HEK293 (cell line): ENCODE results near the gene KLF13.

Experiments used
- CTCF ChIA-PET: fragments of 350-600 bp; formaldehyde crosslinking; extraction: SDS; loops from one replicate; lab custom pipeline; 2021; ENCODE audit warnings: antibody characterized with exemption; lab: Yijun Ruan, JAX
- POLR2A ChIA-PET: fragments of 300-600 bp; formaldehyde crosslinking; extraction: SDS; loops from one replicate; lab custom pipeline; 2020; ENCODE audit warnings: antibody characterized with exemption, inconsistent platforms; lab: Yijun Ruan, JAX
- H3K27ac ChIP-seq: fragments of 200-500 bp; sonication (Bioruptor generic); 2 replicates; pipeline ENCODE4 v1.5.1; 2014; ENCODE audit warnings: low read depth, low read length, control low read depth, inconsistent platforms; ENCODE audit errors: extremely low read depth
- H3K36me3 ChIP-seq, 2 experiments: fragments of 200-500 bp in 1 of 2; sonication (Bioruptor generic) in 1 of 2; 1 replicate in 1 of 2; 2 replicates in 1 of 2; pipeline ENCODE4 v1.5.1; 2014 to 2017; ENCODE audit warnings: inconsistent platforms in 2 of 2, low read length in 2 of 2; ENCODE audit not compliant: control insufficient read depth in 2 of 2, insufficient read depth in 1 of 2
- H3K4me1 ChIP-seq: fragments of 200-500 bp; sonication (Bioruptor generic); 2 replicates; pipeline ENCODE4 v1.5.1; 2014; ENCODE audit warnings: mild to moderate bottlenecking, low read length, inconsistent platforms; ENCODE audit not compliant: control insufficient read depth, insufficient read depth
- H3K4me3 ChIP-seq: 2 replicates; pipeline ENCODE4 v1.5.1; 2011; ENCODE audit warnings: low read depth, mild to moderate bottlenecking, control low read depth, low read length, moderate library complexity
- H3K9me3 ChIP-seq: fragments of 200-500 bp; sonication (Bioruptor generic); 2 replicates; pipeline ENCODE4 v1.5.1; 2014; ENCODE audit warnings: low read depth, low read length, inconsistent platforms; ENCODE audit not compliant: control insufficient read depth, insufficient read depth
- AEBP2 ChIP-seq: fragments of 450-650 bp; formaldehyde crosslinking; IDR thresholded peaks from 2 replicates; pipeline ENCODE4 v1.5.1; 2016; ENCODE audit warnings: missing biosample characterization, missing genetic modification characterization, borderline replicate concordance
- GFI1B ChIP-seq: fragments of 450-650 bp; formaldehyde crosslinking; IDR thresholded peaks from 2 replicates; pipeline ENCODE4 v1.5.1; 2016; ENCODE audit warnings: missing biosample characterization, missing genetic modification characterization
- MZF1 ChIP-seq: fragments of 450-650 bp; formaldehyde crosslinking; IDR thresholded peaks from 2 replicates; pipeline ENCODE4 v1.5.1; 2017; ENCODE audit warnings: missing biosample characterization, missing genetic modification characterization, borderline replicate concordance
- PBX3 ChIP-seq: sonication (generic); formaldehyde crosslinking; IDR thresholded peaks from 2 replicates; pipeline ENCODE4 v1.8.1; 2022; ENCODE audit warnings: mild to moderate bottlenecking, moderate library complexity, missing genetic modification reagents
- PRDM1 ChIP-seq: fragments of 450-650 bp; formaldehyde crosslinking; IDR thresholded peaks from 2 replicates; pipeline ENCODE4; 2016; ENCODE audit warnings: missing biosample characterization, missing genetic modification characterization
- WT1 ChIP-seq: fragments of 450-650 bp; formaldehyde crosslinking; IDR thresholded peaks from 2 replicates; pipeline ENCODE4 v1.5.1; 2016; ENCODE audit warnings: missing biosample characterization, missing genetic modification characterization
- ZBTB21 ChIP-seq: fragments of 450-650 bp; formaldehyde crosslinking; IDR thresholded peaks from 2 replicates; pipeline ENCODE4 v1.5.1; 2017; ENCODE audit warnings: missing biosample characterization, missing genetic modification characterization
- ZBTB7A ChIP-seq: fragments of 450-650 bp; formaldehyde crosslinking; IDR thresholded peaks from 2 replicates; pipeline ENCODE4 v1.5.1; 2016; ENCODE audit warnings: low read depth, missing biosample characterization, missing genetic modification characterization
- ZEB2 ChIP-seq: fragments of 450-650 bp; formaldehyde crosslinking; IDR thresholded peaks from 2 replicates; pipeline ENCODE4 v1.5.1; 2016; ENCODE audit warnings: missing biosample characterization, missing genetic modification characterization
- ZFP69B ChIP-seq: fragments of 450-650 bp; formaldehyde crosslinking; IDR thresholded peaks from 2 replicates; pipeline ENCODE4 v1.5.1; 2016; ENCODE audit warnings: missing biosample characterization, missing genetic modification characterization
- ZNF114 ChIP-seq: fragments of 450-650 bp; formaldehyde crosslinking; IDR thresholded peaks from 2 replicates; pipeline ENCODE4 v1.5.0; 2017; ENCODE audit warnings: missing biosample characterization, missing genetic modification characterization
- ZNF121 ChIP-seq: fragments of 450-650 bp; formaldehyde crosslinking; IDR thresholded peaks from 2 replicates; pipeline ENCODE4 v1.5.1; 2016; ENCODE audit warnings: missing biosample characterization, missing genetic modification characterization
- ZNF211 ChIP-seq: fragments of 450-650 bp; formaldehyde crosslinking; IDR thresholded peaks from 2 replicates; pipeline ENCODE4 v1.5.1; 2016; ENCODE audit warnings: low read depth, missing biosample characterization, missing genetic modification characterization
- ZNF214 ChIP-seq: fragments of 450-650 bp; formaldehyde crosslinking; IDR thresholded peaks from 2 replicates; pipeline ENCODE4 v1.5.1; 2017; ENCODE audit warnings: missing biosample characterization, mild to moderate bottlenecking, missing genetic modification characterization, borderline replicate concordance
- ZNF324 ChIP-seq: fragments of 450-650 bp; formaldehyde crosslinking; IDR thresholded peaks from 2 replicates; pipeline ENCODE4 v1.5.1; 2016; ENCODE audit warnings: missing biosample characterization, missing genetic modification characterization
- ZNF37A ChIP-seq: fragments of 450-650 bp; IDR thresholded peaks from 2 replicates; pipeline ENCODE4 v1.5.1; 2018; ENCODE audit warnings: missing biosample characterization, missing genetic modification characterization
- ZNF416 ChIP-seq: fragments of 450-650 bp; formaldehyde crosslinking; IDR thresholded peaks from 2 replicates; pipeline ENCODE4 v1.5.1; 2016; ENCODE audit warnings: missing biosample characterization, missing genetic modification characterization
- ZNF571 ChIP-seq: fragments of 450-650 bp; formaldehyde crosslinking; IDR thresholded peaks from 2 replicates; pipeline ENCODE4 v1.5.0; 2017; ENCODE audit warnings: missing biosample characterization, missing genetic modification characterization
- ZNF621 ChIP-seq: fragments of 450-650 bp; formaldehyde crosslinking; IDR thresholded peaks from 2 replicates; pipeline ENCODE4 v1.5.1; 2017; ENCODE audit warnings: missing biosample characterization, missing genetic modification characterization
- TF ChIP-seq, protein P1 (sequence below): fragments of 450-650 bp; formaldehyde crosslinking; IDR thresholded peaks from 2 replicates; pipeline ENCODE4 v1.5.1; 2017; ENCODE audit warnings: missing biosample characterization, missing genetic modification characterization
- TF ChIP-seq, protein P2 (sequence below): fragments of 450-650 bp; formaldehyde crosslinking; IDR thresholded peaks from 2 replicates; pipeline ENCODE4 v1.5.1; 2016; ENCODE audit warnings: missing biosample characterization, missing genetic modification characterization
- TF ChIP-seq, protein P3 (sequence below): fragments of 450-650 bp; formaldehyde crosslinking; IDR thresholded peaks from 2 replicates; pipeline ENCODE4 v1.5.1; 2016; ENCODE audit warnings: missing biosample characterization, missing genetic modification characterization
- TF ChIP-seq, protein P4 (sequence below): fragments of 450-650 bp; formaldehyde crosslinking; IDR thresholded peaks from 2 replicates; pipeline ENCODE4 v1.5.1; 2017; ENCODE audit warnings: missing biosample characterization, mild to moderate bottlenecking, missing genetic modification characterization, moderate library complexity
- TF ChIP-seq, protein P5 (sequence below): fragments of 450-650 bp; formaldehyde crosslinking; IDR thresholded peaks from 2 replicates; pipeline ENCODE4 v1.5.1; 2016; ENCODE audit warnings: missing biosample characterization, missing genetic modification characterization
- TF ChIP-seq, protein P6 (sequence below): fragments of 450-650 bp; formaldehyde crosslinking; IDR thresholded peaks from 2 replicates; pipeline ENCODE4 v1.5.1; 2016; ENCODE audit warnings: missing biosample characterization, missing genetic modification characterization

The KLF13 gene

DNA sequence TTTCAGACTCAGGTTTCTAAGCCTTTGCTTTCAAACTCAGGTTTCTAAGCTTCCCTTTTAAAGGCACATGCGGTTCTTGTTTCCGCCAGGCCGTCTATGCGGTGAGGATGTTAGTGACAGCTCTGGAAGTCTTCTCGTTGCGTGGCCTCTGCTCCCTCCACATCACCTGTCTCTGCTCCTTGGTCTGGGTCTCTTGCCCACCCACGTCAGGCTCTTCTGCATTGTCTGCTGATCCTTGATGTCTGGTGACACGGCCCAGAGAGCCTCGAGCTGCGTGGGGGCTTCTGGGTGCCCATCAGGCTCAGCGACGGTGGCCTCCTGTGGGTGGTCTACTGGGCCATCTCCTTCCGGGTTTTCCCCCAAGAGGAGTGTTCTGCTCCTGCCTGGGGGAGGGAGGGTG is 30.5 kb downstream of the KLF13 start:
- ChIA-PET POLR2A (no interaction called here), CTCF (interaction anchor here (0.7 kb wide), 1 partner anchor 214 kb away, joined by 3 read pairs; no protein-coding TSS in a partner anchor)
- TF ChIP-seq ZNF416 (tag by site-specific recombination) (no peak), ZNF211 (tag by site-specific recombination) (no peak), ZEB2 (tag by site-specific recombination) (no peak), ZNF214 (tag by site-specific recombination) (no peak), ZNF621 (tag by site-specific recombination) (no peak), ZBTB21 (tag by site-specific recombination) (no peak), WT1 (tag by site-specific recombination) (no peak), ZFP69B (no peak), ZNF324 (tag by site-specific recombination) (no peak), MZF1 (tag by site-specific recombination) (no peak), PRDM1 (tag by site-specific recombination) (no peak), ZNF114 (tag by site-specific recombination) (no peak), GFI1B (tag by site-specific recombination) (no peak), AEBP2 (tag by site-specific recombination) (no peak)
- TF ChIP-seq, protein P1, sequence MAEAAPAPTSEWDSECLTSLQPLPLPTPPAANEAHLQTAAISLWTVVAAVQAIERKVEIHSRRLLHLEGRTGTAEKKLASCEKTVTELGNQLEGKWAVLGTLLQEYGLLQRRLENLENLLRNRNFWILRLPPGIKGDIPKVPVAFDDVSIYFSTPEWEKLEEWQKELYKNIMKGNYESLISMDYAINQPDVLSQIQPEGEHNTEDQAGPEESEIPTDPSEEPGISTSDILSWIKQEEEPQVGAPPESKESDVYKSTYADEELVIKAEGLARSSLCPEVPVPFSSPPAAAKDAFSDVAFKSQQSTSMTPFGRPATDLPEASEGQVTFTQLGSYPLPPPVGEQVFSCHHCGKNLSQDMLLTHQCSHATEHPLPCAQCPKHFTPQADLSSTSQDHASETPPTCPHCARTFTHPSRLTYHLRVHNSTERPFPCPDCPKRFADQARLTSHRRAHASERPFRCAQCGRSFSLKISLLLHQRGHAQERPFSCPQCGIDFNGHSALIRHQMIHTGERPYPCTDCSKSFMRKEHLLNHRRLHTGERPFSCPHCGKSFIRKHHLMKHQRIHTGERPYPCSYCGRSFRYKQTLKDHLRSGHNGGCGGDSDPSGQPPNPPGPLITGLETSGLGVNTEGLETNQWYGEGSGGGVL: no peak
- TF ChIP-seq, protein P2, sequence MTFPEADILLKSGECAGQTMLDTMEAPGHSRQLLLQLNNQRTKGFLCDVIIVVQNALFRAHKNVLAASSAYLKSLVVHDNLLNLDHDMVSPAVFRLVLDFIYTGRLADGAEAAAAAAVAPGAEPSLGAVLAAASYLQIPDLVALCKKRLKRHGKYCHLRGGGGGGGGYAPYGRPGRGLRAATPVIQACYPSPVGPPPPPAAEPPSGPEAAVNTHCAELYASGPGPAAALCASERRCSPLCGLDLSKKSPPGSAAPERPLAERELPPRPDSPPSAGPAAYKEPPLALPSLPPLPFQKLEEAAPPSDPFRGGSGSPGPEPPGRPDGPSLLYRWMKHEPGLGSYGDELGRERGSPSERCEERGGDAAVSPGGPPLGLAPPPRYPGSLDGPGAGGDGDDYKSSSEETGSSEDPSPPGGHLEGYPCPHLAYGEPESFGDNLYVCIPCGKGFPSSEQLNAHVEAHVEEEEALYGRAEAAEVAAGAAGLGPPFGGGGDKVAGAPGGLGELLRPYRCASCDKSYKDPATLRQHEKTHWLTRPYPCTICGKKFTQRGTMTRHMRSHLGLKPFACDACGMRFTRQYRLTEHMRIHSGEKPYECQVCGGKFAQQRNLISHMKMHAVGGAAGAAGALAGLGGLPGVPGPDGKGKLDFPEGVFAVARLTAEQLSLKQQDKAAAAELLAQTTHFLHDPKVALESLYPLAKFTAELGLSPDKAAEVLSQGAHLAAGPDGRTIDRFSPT (tag by site-specific recombination): no peak
- TF ChIP-seq, protein P3, sequence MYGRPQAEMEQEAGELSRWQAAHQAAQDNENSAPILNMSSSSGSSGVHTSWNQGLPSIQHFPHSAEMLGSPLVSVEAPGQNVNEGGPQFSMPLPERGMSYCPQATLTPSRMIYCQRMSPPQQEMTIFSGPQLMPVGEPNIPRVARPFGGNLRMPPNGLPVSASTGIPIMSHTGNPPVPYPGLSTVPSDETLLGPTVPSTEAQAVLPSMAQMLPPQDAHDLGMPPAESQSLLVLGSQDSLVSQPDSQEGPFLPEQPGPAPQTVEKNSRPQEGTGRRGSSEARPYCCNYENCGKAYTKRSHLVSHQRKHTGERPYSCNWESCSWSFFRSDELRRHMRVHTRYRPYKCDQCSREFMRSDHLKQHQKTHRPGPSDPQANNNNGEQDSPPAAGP: no peak
- TF ChIP-seq, protein P4, sequence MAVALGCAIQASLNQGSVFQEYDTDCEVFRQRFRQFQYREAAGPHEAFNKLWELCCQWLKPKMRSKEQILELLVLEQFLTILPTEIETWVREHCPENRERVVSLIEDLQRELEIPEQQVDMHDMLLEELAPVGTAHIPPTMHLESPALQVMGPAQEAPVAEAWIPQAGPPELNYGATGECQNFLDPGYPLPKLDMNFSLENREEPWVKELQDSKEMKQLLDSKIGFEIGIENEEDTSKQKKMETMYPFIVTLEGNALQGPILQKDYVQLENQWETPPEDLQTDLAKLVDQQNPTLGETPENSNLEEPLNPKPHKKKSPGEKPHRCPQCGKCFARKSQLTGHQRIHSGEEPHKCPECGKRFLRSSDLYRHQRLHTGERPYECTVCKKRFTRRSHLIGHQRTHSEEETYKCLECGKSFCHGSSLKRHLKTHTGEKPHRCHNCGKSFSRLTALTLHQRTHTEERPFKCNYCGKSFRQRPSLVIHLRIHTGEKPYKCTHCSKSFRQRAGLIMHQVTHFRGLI (tag by site-specific recombination): no peak
- H3K4me3 ChIP-seq: no peak overlapping the region
- peaks cover 14% of the 10 kb centered on the region for H3K4me1 ChIP-seq
- no peak overlapping the region for H3K27ac ChIP-seq
- no peaks in the 10 kb centered on the region for H3K9me3 ChIP-seq
- H3K36me3 ChIP-seq: no peaks in the 10 kb centered on the region

GRCh38 chr15:31358163-31358562 is 31.5 kb downstream of the KLF13 start:
- H3K36me3 ChIP-seq: no peaks in the 10 kb centered on the region
- peaks cover 6% of the 10 kb centered on the region for H3K4me1 ChIP-seq
- no peaks in the 10 kb centered on the region for H3K9me3 ChIP-seq
- no peak overlapping the region for H3K27ac ChIP-seq
- CTCF ChIA-PET: no interaction called here
- no peak overlapping the region for H3K4me3 ChIP-seq
- POLR2A ChIA-PET: no interaction called here
- TF ChIP-seq ZBTB7A (tag by site-specific recombination): no peak
- TF ChIP-seq ZNF37A (tag by site-specific recombination): no peak
- no peak for TF ChIP-seq PBX3 (CRISPR knock-in tag)
- TF ChIP-seq, protein P5, sequence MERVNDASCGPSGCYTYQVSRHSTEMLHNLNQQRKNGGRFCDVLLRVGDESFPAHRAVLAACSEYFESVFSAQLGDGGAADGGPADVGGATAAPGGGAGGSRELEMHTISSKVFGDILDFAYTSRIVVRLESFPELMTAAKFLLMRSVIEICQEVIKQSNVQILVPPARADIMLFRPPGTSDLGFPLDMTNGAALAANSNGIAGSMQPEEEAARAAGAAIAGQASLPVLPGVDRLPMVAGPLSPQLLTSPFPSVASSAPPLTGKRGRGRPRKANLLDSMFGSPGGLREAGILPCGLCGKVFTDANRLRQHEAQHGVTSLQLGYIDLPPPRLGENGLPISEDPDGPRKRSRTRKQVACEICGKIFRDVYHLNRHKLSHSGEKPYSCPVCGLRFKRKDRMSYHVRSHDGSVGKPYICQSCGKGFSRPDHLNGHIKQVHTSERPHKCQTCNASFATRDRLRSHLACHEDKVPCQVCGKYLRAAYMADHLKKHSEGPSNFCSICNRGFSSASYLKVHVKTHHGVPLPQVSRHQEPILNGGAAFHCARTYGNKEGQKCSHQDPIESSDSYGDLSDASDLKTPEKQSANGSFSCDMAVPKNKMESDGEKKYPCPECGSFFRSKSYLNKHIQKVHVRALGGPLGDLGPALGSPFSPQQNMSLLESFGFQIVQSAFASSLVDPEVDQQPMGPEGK (tag by site-specific recombination): no peak
- TF ChIP-seq, protein P6, sequence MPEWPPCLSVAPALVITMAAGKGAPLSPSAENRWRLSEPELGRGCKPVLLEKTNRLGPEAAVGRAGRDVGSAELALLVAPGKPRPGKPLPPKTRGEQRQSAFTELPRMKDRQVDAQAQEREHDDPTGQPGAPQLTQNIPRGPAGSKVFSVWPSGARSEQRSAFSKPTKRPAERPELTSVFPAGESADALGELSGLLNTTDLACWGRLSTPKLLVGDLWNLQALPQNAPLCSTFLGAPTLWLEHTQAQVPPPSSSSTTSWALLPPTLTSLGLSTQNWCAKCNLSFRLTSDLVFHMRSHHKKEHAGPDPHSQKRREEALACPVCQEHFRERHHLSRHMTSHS: no peak
- no peak for TF ChIP-seq ZNF121
- TF ChIP-seq ZNF571 (tag by site-specific recombination): no peak
